Muscle layer of colon (tissue), 2 donors: ENCODE measurements around the gene EIF2B2.

Experiments
- H3K27ac ChIP-seq: one replicate; pipeline ENCODE4 v1.7.0; 2013; ENCODE audit warnings: low read depth, mild to moderate bottlenecking, low read length, moderate library complexity
- H3K27me3 ChIP-seq, 2 donors: one replicate each; pipeline ENCODE4 v1.7.0; 2013; ENCODE audit warnings: low read length in 2 of 2, mild to moderate bottlenecking in 2 of 2; ENCODE audit not compliant: insufficient read depth in 2 of 2, control insufficient read depth in 1 of 2
- H3K36me3 ChIP-seq: one replicate; pipeline ENCODE4 v1.7.0; 2013; ENCODE audit warnings: mild to moderate bottlenecking, low read length; ENCODE audit not compliant: insufficient read depth
- H3K4me1 ChIP-seq: one replicate; pipeline ENCODE4 v1.7.0; 2013; ENCODE audit warnings: mild to moderate bottlenecking, low read length; ENCODE audit not compliant: insufficient read depth
- H3K4me3 ChIP-seq, 2 donors: one replicate each; pipeline ENCODE4 v1.7.0; 2013; ENCODE audit warnings: low read length in 2 of 2, low read depth in 1 of 2, mild to moderate bottlenecking in 1 of 2, moderate library complexity in 1 of 2
- H3K9ac ChIP-seq: one replicate; pipeline ENCODE4 v1.7.0; 2013; ENCODE audit warnings: low read length
- H3K9me3 ChIP-seq: one replicate; pipeline ENCODE4 v1.7.0; 2013; ENCODE audit warnings: mild to moderate bottlenecking, low read length
- donor health status: abdominal sarcoma.
- donor health status: Adenocarcinoma of cecum.

The EIF2B2 gene

GRCh38 chr14:75003250-75004027 lies 718 bp downstream of the EIF2B2 start:
- Histone ChIP-seq H3K9me3 (no peaks in the 10 kb centered on the region), H3K9ac (peak overlapping the region; percentile 87), H3K4me1 (peaks cover 10% of the 10 kb centered on the region), H3K27me3 (no peaks in the 10 kb centered on the region), H3K4me3 (peak overlapping the region; percentile 79 to 98), H3K27ac (peak overlapping the region; percentile 78), H3K36me3 (peaks cover 31% of the 10 kb centered on the region)

- Histone ChIP-seq H3K4me1 (peaks cover 10% of the 10 kb centered on the region), H3K4me3 (no peak overlapping the region), H3K9me3 (no peaks in the 10 kb centered on the region), H3K27me3 (no peaks in the 10 kb centered on the region), H3K9ac (no peak overlapping the region), H3K27ac (no peak overlapping the region), H3K36me3 (peaks cover 48% of the 10 kb centered on the region)
Observed at GRCh38 chr14:75005357-75005756, 2.6 kb downstream of the EIF2B2 start.

GRCh38 chr14:75009176-75009575 lies 6.5 kb downstream of the EIF2B2 start:
- Histone ChIP-seq H3K36me3 (peaks cover 67% of the 10 kb centered on the region), H3K27me3 (no peaks in the 10 kb centered on the region), H3K4me3 (no peak overlapping the region), H3K4me1 (peaks cover under 1% of the 10 kb centered on the region), H3K9ac (no peak overlapping the region), H3K27ac (no peak overlapping the region), H3K9me3 (no peaks in the 10 kb centered on the region)

GRCh38 chr14:75010472-75011093 lies 7.9 kb downstream of the EIF2B2 start:
- H3K36me3 ChIP-seq: peaks cover 79% of the 10 kb centered on the region
- no peaks in the 10 kb centered on the region for H3K9me3 ChIP-seq
- no peaks in the 10 kb centered on the region for H3K27me3 ChIP-seq
- no peak overlapping the region for H3K27ac ChIP-seq
- no peak overlapping the region for H3K4me3 ChIP-seq
- H3K9ac ChIP-seq: no peak overlapping the region
- H3K4me1 ChIP-seq: no peaks in the 10 kb centered on the region

DNA sequence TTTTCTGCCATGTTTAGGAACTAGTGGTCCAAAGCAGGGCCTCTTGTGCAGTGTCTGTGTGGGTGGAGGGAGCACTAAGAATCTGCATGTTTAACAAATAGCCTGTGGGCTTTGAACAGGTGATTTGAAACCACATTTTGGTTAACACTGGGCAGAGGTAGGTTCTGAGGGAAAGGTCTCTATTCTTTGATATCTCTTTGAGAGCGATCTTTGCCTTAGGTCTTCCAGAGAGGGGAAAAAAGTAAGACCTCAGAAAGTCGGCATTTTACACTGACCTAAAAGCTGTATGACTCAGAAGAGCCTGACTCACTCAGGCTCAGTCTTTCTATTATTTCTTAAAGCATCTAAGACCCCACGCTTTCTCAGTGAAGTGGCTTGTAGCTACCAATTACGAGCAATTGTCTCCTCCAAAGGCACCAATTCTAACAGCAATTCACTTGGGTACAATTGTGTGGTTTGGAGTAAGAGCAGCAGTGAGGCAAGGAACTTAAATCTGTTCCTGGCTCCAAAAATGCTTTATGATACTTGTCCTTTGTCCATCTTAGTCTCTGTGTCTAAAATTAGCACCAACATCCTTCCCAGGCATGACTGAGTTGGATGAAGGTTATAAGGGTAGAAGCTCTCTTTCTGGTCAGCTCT lies 8.8 kb downstream of the EIF2B2 start:
- no peaks in the 10 kb centered on the region for H3K27me3 ChIP-seq
- no peaks in the 10 kb centered on the region for H3K4me1 ChIP-seq
- no peak overlapping the region for H3K9ac ChIP-seq
- no peak overlapping the region for H3K4me3 ChIP-seq
- no peak overlapping the region for H3K27ac ChIP-seq
- peaks cover 77% of the 10 kb centered on the region for H3K36me3 ChIP-seq
- H3K9me3 ChIP-seq: no peaks in the 10 kb centered on the region

DNA sequence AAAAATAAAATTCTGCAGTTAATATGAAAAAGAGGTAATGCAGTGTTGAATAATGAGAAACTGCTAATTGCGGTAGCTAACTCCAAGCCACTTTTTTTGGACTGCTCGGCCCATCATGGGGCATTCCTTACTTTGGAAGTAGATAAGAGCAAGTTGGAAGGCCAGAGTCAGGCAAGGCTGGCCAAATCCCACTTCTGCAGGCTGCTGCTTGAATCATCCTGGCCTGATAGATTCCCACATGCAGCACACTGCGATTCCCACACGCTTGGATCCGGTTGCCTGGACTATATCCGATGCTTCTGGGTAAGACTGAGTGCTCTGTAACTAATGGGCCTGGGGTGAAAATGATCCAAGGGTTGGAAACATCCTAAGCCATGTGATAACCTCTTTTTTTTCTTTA lies 10.6 kb downstream of the EIF2B2 start:
- Histone ChIP-seq H3K4me3 (no peak overlapping the region), H3K9ac (no peak overlapping the region), H3K27me3 (no peaks in the 10 kb centered on the region), H3K9me3 (no peaks in the 10 kb centered on the region), H3K27ac (no peak overlapping the region), H3K36me3 (peaks cover 75% of the 10 kb centered on the region), H3K4me1 (no peaks in the 10 kb centered on the region)

GRCh38 chr14:75015496-75015895 lies 12.8 kb downstream of the EIF2B2 start:
- Histone ChIP-seq H3K27ac (no peak overlapping the region), H3K9ac (no peak overlapping the region), H3K9me3 (no peaks in the 10 kb centered on the region), H3K36me3 (peaks cover 70% of the 10 kb centered on the region), H3K4me1 (no peaks in the 10 kb centered on the region), H3K27me3 (no peaks in the 10 kb centered on the region), H3K4me3 (no peak overlapping the region)

GRCh38 chr14:75016815-75017214 lies 14.1 kb downstream of the EIF2B2 start:
- no peaks in the 10 kb centered on the region for H3K9me3 ChIP-seq

DNA sequence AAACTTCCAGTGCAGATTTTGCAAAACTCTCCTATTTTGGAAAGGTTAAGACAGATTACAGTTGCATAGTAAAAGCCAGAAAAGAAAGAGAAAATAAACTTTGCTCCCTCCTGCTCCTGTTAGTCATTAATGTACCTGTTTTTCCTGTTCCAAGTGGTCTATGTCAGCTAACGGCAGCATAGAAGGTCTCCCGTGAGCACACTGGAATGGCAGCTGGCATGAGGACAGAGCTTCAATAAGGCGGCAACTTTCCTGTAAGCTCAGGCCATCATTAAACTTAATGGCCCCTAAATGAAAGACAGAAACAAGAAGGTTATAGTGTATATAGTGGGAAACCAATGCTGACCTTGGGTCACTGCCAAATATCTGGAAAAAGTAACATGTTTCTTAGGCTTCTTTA lies 16.0 kb downstream of the EIF2B2 start:
- no peaks in the 10 kb centered on the region for H3K4me1 ChIP-seq
- no peaks in the 10 kb centered on the region for H3K27me3 ChIP-seq
- no peak overlapping the region for H3K4me3 ChIP-seq
- H3K9ac ChIP-seq: no peak overlapping the region
- H3K9me3 ChIP-seq: no peaks in the 10 kb centered on the region
- H3K27ac ChIP-seq: no peak overlapping the region
- peaks cover 55% of the 10 kb centered on the region for H3K36me3 ChIP-seq

More at GRCh38 chr14:75016815-75017214, 14.1 kb downstream of the EIF2B2 start:
- Histone ChIP-seq H3K27me3 (no peaks in the 10 kb centered on the region), H3K4me1 (no peaks in the 10 kb centered on the region), H3K27ac (no peak overlapping the region), H3K9ac (no peak overlapping the region), H3K4me3 (no peak overlapping the region), H3K36me3 (peaks cover 67% of the 10 kb centered on the region)

- Histone ChIP-seq H3K27ac (no peak overlapping the region), H3K27me3 (no peaks in the 10 kb centered on the region), H3K4me1 (no peaks in the 10 kb centered on the region), H3K9ac (no peak overlapping the region), H3K4me3 (no peak overlapping the region), H3K36me3 (peaks cover 40% of the 10 kb centered on the region), H3K9me3 (no peaks in the 10 kb centered on the region)
Observed at GRCh38 chr14:75022655-75023054, 19.9 kb downstream of the EIF2B2 start.

GRCh38 chr14:75023108-75023507 lies 20.4 kb downstream of the EIF2B2 start:
- Histone ChIP-seq H3K27ac (no peak overlapping the region), H3K36me3 (peaks cover 35% of the 10 kb centered on the region), H3K9ac (no peak overlapping the region), H3K9me3 (no peaks in the 10 kb centered on the region), H3K4me3 (no peak overlapping the region), H3K27me3 (no peaks in the 10 kb centered on the region), H3K4me1 (no peaks in the 10 kb centered on the region)
